ENCODE data around the gene FBLN1. TPM values are rescaled to one million over a fixed set of nuclear protein-coding genes. Genes with fewer than 3 reads are reported as not detected.

FBLN1 gene
- total RNA-seq, 1 donor from 2014 or later, result 297 TPM

GRCh38 chr22:45636683-45637082 lies 134.0 kb downstream of the FBLN1 start:
- peaks cover 21% of the 10 kb centered on the region for H3K4me1 Mint-ChIP-seq
- H3K27ac Mint-ChIP-seq, result no peak overlapping the region
- no peak for TF ChIP-seq CTCF (IDR thresholded peaks at IDR 0.05; ENCODE audit: unreplicated experiment)
- DNase-seq (ENCODE audit: low spot score in 2 of 2, unreplicated experiment in 2 of 2), result no peak
- no peak overlapping the region for H3K4me3 Mint-ChIP-seq
- H3K27me3 Mint-ChIP-seq (ENCODE audit: low read depth), result peaks cover 16% of the 10 kb centered on the region
- H3K36me3 Mint-ChIP-seq, result no peaks in the 10 kb centered on the region
- H3K9me3 Mint-ChIP-seq, result no peaks in the 10 kb centered on the region

- Mint-ChIP-seq H3K36me3 (no peaks in the 10 kb centered on the region), H3K27ac (no peak overlapping the region), H3K9me3 (no peaks in the 10 kb centered on the region), H3K4me3 (no peak overlapping the region), H3K27me3 (ENCODE audit: low read depth) (peaks cover 16% of the 10 kb centered on the region), H3K4me1 (peaks cover 25% of the 10 kb centered on the region)
- no peak for DNase-seq (ENCODE audit: low spot score in 2 of 2, unreplicated experiment in 2 of 2)
- TF ChIP-seq CTCF (IDR thresholded peaks at IDR 0.05; ENCODE audit: unreplicated experiment), result no peak
Observed at GRCh38 chr22:45638197-45638596, 135.5 kb downstream of the FBLN1 start.

GRCh38 chr22:45638834-45639746 lies 136.4 kb downstream of the FBLN1 start:
- Mint-ChIP-seq H3K4me3 (no peak overlapping the region), H3K36me3 (no peaks in the 10 kb centered on the region), H3K9me3 (no peaks in the 10 kb centered on the region), H3K4me1 (peaks cover 26% of the 10 kb centered on the region), H3K27me3 (ENCODE audit: low read depth) (peaks cover 15% of the 10 kb centered on the region), H3K27ac (no peak overlapping the region)
- DNase-seq (ENCODE audit: low spot score in 2 of 2, unreplicated experiment in 2 of 2), result no peak
- no peak for TF ChIP-seq CTCF (IDR thresholded peaks at IDR 0.05; ENCODE audit: unreplicated experiment)

GRCh38 chr22:45639747-45640102 lies 137.0 kb downstream of the FBLN1 start:
- H3K27ac Mint-ChIP-seq, result no peak overlapping the region

GRCh38 chr22:45640291-45640940 lies 137.7 kb downstream of the FBLN1 start:
- no peaks in the 10 kb centered on the region for H3K36me3 Mint-ChIP-seq
- TF ChIP-seq CTCF (IDR thresholded peaks at IDR 0.05; ENCODE audit: unreplicated experiment), result no peak
- peaks cover 32% of the 10 kb centered on the region for H3K4me1 Mint-ChIP-seq
- peaks cover 22% of the 10 kb centered on the region for H3K27me3 Mint-ChIP-seq (ENCODE audit: low read depth)
- no peak overlapping the region for H3K27ac Mint-ChIP-seq
- no peaks in the 10 kb centered on the region for H3K9me3 Mint-ChIP-seq
- no peak overlapping the region for H3K4me3 Mint-ChIP-seq
- no peak for DNase-seq (ENCODE audit: low spot score in 2 of 2, unreplicated experiment in 2 of 2)

More at GRCh38 chr22:45639747-45640102, 137.0 kb downstream of the FBLN1 start:
- Mint-ChIP-seq H3K36me3 (no peaks in the 10 kb centered on the region), H3K4me1 (peaks cover 27% of the 10 kb centered on the region), H3K9me3 (no peaks in the 10 kb centered on the region), H3K27me3 (ENCODE audit: low read depth) (peaks cover 17% of the 10 kb centered on the region), H3K4me3 (no peak overlapping the region)
- no peak for DNase-seq (ENCODE audit: low spot score in 2 of 2, unreplicated experiment in 2 of 2)
- no peak for TF ChIP-seq CTCF (IDR thresholded peaks at IDR 0.05; ENCODE audit: unreplicated experiment)

Data from mesothelial cell of epicardium (in vitro differentiated cells).